SKM-1 (cell line): ENCODE data around the gene TSPAN9.
A peak's percentile ranks its signal among the peaks of the same experiment; 100 is the strongest.

Experiments used
- DNase-seq: peaks from one replicate; lab custom pipeline; 2025; ENCODE audit not compliant: unreplicated experiment; lab: John Stamatoyannopoulos, UW

The TSPAN9 gene

GRCh38 chr12:3288690-3289089 is 211.5 kb downstream of the TSPAN9 start:
- DNase-seq, result no peak

GRCh38 chr12:3289702-3290101 is 212.5 kb downstream of the TSPAN9 start:
- DNase-seq, result no peak

- DNase-seq, result no peak
These were observed 214.8 kb downstream of the TSPAN9 start for GRCh38 chr12:3291939-3292338.

- no peak for DNase-seq
These were observed 215.7 kb downstream of the TSPAN9 start for GRCh38 chr12:3292677-3293412.

GRCh38 chr12:3293446-3294161 is 216.4 kb downstream of the TSPAN9 start:
- DNase-seq, result no peak

- DNase-seq, result no peak
These were observed 217.3 kb downstream of the TSPAN9 start for GRCh38 chr12:3294481-3294911.

GRCh38 chr12:3295225-3295624 is 218.0 kb downstream of the TSPAN9 start:
- no peak for DNase-seq

GRCh38 chr12:3295646-3296408 is 218.6 kb downstream of the TSPAN9 start:
- no peak for DNase-seq

GRCh38 chr12:3296409-3296701 is 219.2 kb downstream of the TSPAN9 start:
- DNase-seq, result no peak

GRCh38 chr12:3298603-3299002 is 221.4 kb downstream of the TSPAN9 start:
- no peak for DNase-seq

GRCh38 chr12:3299929-3300832 is 223.0 kb downstream of the TSPAN9 start:
- DNase-seq, result peak; percentile 4

- DNase-seq, result no peak
These were observed 223.7 kb downstream of the TSPAN9 start for GRCh38 chr12:3300833-3301401.

GRCh38 chr12:3302401-3303041 is 225.3 kb downstream of the TSPAN9 start:
- DNase-seq, result no peak

GRCh38 chr12:3303410-3304136 is 226.4 kb downstream of the TSPAN9 start:
- no peak for DNase-seq

GRCh38 chr12:3304436-3305165 is 227.4 kb downstream of the TSPAN9 start:
- DNase-seq, result no peak

GRCh38 chr12:3305464-3305863 is 228.3 kb downstream of the TSPAN9 start:
- no peak for DNase-seq

GRCh38 chr12:3305904-3306619 is 228.9 kb downstream of the TSPAN9 start:
- no peak for DNase-seq

- no peak for DNase-seq
These were observed 230.2 kb downstream of the TSPAN9 start for GRCh38 chr12:3307389-3307788.
